ENCODE results near the gene FARSA.

DNA sequence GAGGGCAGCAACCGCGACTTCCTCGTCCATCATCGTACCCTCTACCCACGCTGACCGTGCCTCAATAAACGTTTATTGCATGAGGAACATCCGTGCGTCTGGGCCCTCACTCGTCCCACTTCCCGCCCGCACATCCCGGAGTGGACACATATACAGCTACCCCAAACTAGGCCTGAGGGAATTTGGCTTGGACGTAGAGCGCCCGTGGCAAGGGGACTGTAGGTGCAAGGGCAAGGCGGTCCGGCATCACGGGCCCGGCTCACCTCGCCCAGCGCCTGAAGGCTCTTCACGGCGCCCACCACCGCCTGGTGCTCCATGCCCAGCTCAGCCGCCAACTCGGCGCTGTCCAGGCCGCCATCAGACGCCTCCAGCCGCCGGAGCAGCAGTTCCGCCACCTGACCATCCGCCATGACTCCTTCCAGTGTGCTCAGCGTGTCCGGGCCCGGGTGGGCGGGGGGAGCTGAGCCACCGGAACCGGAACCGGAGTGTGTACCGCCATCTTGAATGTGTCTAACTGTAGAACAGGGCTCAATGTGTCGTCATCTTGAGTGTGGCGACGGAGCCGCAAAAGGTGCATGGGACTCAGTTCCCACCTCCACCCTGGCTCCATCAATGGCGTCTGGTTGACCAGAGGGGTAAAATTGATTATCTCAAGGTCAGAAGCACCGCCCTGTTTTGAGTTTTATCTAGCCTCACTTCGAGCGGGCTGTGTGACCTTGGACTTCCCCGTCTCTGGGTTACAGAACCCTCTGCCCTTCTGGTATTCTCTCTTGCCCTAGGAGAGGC lies at the start of gene FARSA:
- TF ChIP-seq, protein P1, sequence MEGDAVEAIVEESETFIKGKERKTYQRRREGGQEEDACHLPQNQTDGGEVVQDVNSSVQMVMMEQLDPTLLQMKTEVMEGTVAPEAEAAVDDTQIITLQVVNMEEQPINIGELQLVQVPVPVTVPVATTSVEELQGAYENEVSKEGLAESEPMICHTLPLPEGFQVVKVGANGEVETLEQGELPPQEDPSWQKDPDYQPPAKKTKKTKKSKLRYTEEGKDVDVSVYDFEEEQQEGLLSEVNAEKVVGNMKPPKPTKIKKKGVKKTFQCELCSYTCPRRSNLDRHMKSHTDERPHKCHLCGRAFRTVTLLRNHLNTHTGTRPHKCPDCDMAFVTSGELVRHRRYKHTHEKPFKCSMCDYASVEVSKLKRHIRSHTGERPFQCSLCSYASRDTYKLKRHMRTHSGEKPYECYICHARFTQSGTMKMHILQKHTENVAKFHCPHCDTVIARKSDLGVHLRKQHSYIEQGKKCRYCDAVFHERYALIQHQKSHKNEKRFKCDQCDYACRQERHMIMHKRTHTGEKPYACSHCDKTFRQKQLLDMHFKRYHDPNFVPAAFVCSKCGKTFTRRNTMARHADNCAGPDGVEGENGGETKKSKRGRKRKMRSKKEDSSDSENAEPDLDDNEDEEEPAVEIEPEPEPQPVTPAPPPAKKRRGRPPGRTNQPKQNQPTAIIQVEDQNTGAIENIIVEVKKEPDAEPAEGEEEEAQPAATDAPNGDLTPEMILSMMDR (optimal IDR thresholded peaks at IDR 0.05 in 1 of 3, IDR thresholded peaks at IDR 0.05 in 1 of 3, conservative IDR thresholded peaks at IDR 0.05 in 1 of 3; ENCODE audit: extremely low read depth in 1 of 3, insufficient read depth in 2 of 3, low read length in 3 of 3), result no peak
- TF ChIP-seq EZH2 (IDR thresholded peaks at IDR 0.05; ENCODE audit: low read length), result no peak
